B cell (primary cell): ENCODE measurements around the gene CRYGD. TPM values are rescaled to one million over a fixed set of nuclear protein-coding genes. Genes with fewer than 3 reads are reported as not detected.
"Not testable (repeated sequence)": the region's sequence is repeated elsewhere in the genome, so short reads cannot be mapped to it uniquely, and the experiment has no call there.

Source experiments
- ATAC-seq: fragments of 200-7000 bp; cut with Tn5 transposase; one replicate; pipeline ENCODE4 v1.10.0; 2021; ENCODE audit warnings: low read depth, mild to moderate bottlenecking, moderate number of reproducible peaks, moderate library complexity
- CTCF ChIA-PET: fragments of 350-600 bp; sonication (Branson Sonifier 250); formaldehyde crosslinking; loops from one replicate; lab custom pipeline; 2021; ENCODE audit warnings: antibody characterized with exemption, inconsistent platforms; lab: Charles Lee
- POLR2A ChIA-PET: fragments of 350-600 bp; sonication (Branson Sonifier 250); formaldehyde crosslinking; loops from one replicate; lab custom pipeline; 2021; ENCODE audit warnings: antibody characterized with exemption; lab: Charles Lee
- DNase-seq: peaks from one replicate; pipeline ENCODE4 v3.0.0; 2013
- H2AFZ ChIP-seq: 2 replicates; pipeline ENCODE4 v1.6.1; 2012; ENCODE audit warnings: mild to moderate bottlenecking, low read depth, low read length; ENCODE audit not compliant: insufficient read depth, poor library complexity, severe bottlenecking
- H3K27ac ChIP-seq, 2 donors: 1 replicate in 1 of 2; 2 replicates in 1 of 2; pipeline ENCODE4 v1.5.1; 2012 to 2013; ENCODE audit warnings: low read length in 2 of 2, mild to moderate bottlenecking in 2 of 2, moderate library complexity in 1 of 2
- H3K27me3 ChIP-seq, 4 experiments: fragments of 200-600 bp in 1 of 4; sonication (generic) in 1 of 4; replicated peaks in 1 of 4; 1 replicate in 2 of 4; 2 replicates in 2 of 4; pipeline versions ENCODE4 v1.6.1 to v1.7.0; 2013 to 2016; ENCODE audit warnings: low read length in 3 of 4, mild to moderate bottlenecking in 2 of 4, mixed read lengths in 1 of 4, moderate library complexity in 1 of 4; ENCODE audit not compliant: insufficient read depth in 4 of 4, control insufficient read depth in 3 of 4; ENCODE audit errors: control extremely low read depth in 1 of 4
- H3K36me3 ChIP-seq, 2 experiments: replicated peaks in 1 of 2; 1 replicate in 1 of 2; 2 replicates in 1 of 2; pipeline versions ENCODE4 v1.6.1 to v1.7.1; 2013; ENCODE audit warnings: low read length in 1 of 2; ENCODE audit not compliant: insufficient read depth in 2 of 2, control insufficient read depth in 1 of 2; ENCODE audit errors: control extremely low read depth in 1 of 2, extremely low read depth in 1 of 2
- H3K4me1 ChIP-seq, 2 donors: fragments of 200-600 bp in 1 of 2; sonication (generic) in 1 of 2; 1 replicate in 1 of 2; 2 replicates in 1 of 2; pipeline versions ENCODE4 v1.5.1 to v1.6.1; 2013 to 2017; ENCODE audit warnings: low read length in 2 of 2; ENCODE audit not compliant: control insufficient read depth in 2 of 2, insufficient read depth in 2 of 2
- H3K4me2 ChIP-seq: replicated peaks from 2 replicates; pipeline ENCODE3; 2012; ENCODE audit warnings: mild to moderate bottlenecking, low read depth, low read length; ENCODE audit not compliant: poor library complexity, severe bottlenecking
- H3K4me3 ChIP-seq, 5 experiments: fragments of 200-600 bp in 1 of 5; sonication (generic) in 1 of 5; 1 replicate in 3 of 5; 2 replicates in 2 of 5; pipeline versions ENCODE4 v1.5.1 to v1.7.0; 2011 to 2016; ENCODE audit warnings: low read length in 4 of 5, mild to moderate bottlenecking in 4 of 5, low read depth in 2 of 5, control low read depth in 1 of 5, moderate library complexity in 1 of 5; ENCODE audit not compliant: insufficient read depth in 1 of 5; ENCODE audit errors: control extremely low read depth in 1 of 5, extremely low read depth in 1 of 5
- H3K79me2 ChIP-seq: fragments of 200-600 bp; sonication (generic); one replicate; pipeline ENCODE4 v1.6.0; 2016; ENCODE audit warnings: low read length; ENCODE audit not compliant: control insufficient read depth, insufficient read depth
- H3K9ac ChIP-seq: fragments of 200-600 bp; sonication (generic); 2 replicates; pipeline ENCODE4 v1.6.1; 2017; ENCODE audit warnings: mild to moderate bottlenecking, low read length, moderate library complexity
- H3K9me3 ChIP-seq, 3 donors: one replicate each; pipeline versions ENCODE4 v1.6.1 to v1.7.1; 2013; ENCODE audit warnings: low read length in 2 of 3; ENCODE audit not compliant: control insufficient read depth in 2 of 3, insufficient read depth in 1 of 3; ENCODE audit errors: control extremely low read depth in 1 of 3
- H4K20me1 ChIP-seq: 2 replicates; pipeline ENCODE4 v1.6.0; 2012; ENCODE audit warnings: mild to moderate bottlenecking, low read length; ENCODE audit not compliant: insufficient read depth, control insufficient read depth, poor library complexity, severe bottlenecking
- H3K27ac Mint-ChIP-seq: one replicate; pipeline ENCODE4 v1.8.0; 2021; ENCODE audit warnings: mixed read lengths
- H3K27me3 Mint-ChIP-seq: one replicate; pipeline ENCODE4 v1.8.0; 2021; ENCODE audit warnings: mixed read lengths
- H3K4me1 Mint-ChIP-seq: one replicate; pipeline ENCODE4 v1.8.0; 2021; ENCODE audit warnings: mixed read lengths
- H3K4me3 Mint-ChIP-seq: one replicate; pipeline ENCODE4 v1.8.0; 2021; ENCODE audit warnings: mixed read lengths
- H3K9me3 Mint-ChIP-seq: one replicate; pipeline ENCODE4 v1.8.0; 2022; ENCODE audit warnings: mixed read lengths; ENCODE audit not compliant: insufficient read depth
- EZH2 ChIP-seq: IDR thresholded peaks from 2 replicates; pipeline ENCODE4 v1.6.1; 2012; ENCODE audit warnings: borderline replicate concordance, low read depth, mild to moderate bottlenecking, moderate library complexity, low read length; ENCODE audit not compliant: insufficient read depth, poor library complexity, severe bottlenecking
- WGBS: methylation state at CpG from one replicate; pipeline ENCODE4 v1.1.5; 2013; ENCODE audit warnings: missing lambda C conversion rate; ENCODE audit not compliant: insufficient coverage; 5-methylcytosine and 5-hydroxymethylcytosine counted together
- intact Hi-C: fragments of 100-400 bp; cut with micrococcal nuclease; formaldehyde crosslinking; loops from one replicate; pipeline ENCODE4 v1.10.0; 2022
- polyA plus RNA-seq: library from polyadenylated mRNA; depleted of rRNA; stranded (reverse); fragments of >200 nt; gene quantifications from 2 replicates; pipeline ENCODE4 v1.2.3, GENCODE V29; 2012
- total RNA-seq, 2 donors: library from RNA; stranded (reverse); fragments of 120-200 nt in 1 of 2; gene quantifications; 1 replicate in 1 of 2; 2 replicates in 1 of 2; pipeline versions ENCODE4 v1.2.3 to v1.2.4, GENCODE V29; 2013 to 2022
- TF ChIP-seq, protein P1 (sequence below): fragments of 200-600 bp; IDR thresholded peaks from one replicate; pipeline ENCODE4 v1.8.0; 2022; ENCODE audit warnings: antibody characterized with exemption, mild to moderate bottlenecking

Gene CRYGD
- total and polyA plus RNA-seq, 2 donors (not counting 1 experiment from before 2014, with no cell fraction given): not detected

DNA sequence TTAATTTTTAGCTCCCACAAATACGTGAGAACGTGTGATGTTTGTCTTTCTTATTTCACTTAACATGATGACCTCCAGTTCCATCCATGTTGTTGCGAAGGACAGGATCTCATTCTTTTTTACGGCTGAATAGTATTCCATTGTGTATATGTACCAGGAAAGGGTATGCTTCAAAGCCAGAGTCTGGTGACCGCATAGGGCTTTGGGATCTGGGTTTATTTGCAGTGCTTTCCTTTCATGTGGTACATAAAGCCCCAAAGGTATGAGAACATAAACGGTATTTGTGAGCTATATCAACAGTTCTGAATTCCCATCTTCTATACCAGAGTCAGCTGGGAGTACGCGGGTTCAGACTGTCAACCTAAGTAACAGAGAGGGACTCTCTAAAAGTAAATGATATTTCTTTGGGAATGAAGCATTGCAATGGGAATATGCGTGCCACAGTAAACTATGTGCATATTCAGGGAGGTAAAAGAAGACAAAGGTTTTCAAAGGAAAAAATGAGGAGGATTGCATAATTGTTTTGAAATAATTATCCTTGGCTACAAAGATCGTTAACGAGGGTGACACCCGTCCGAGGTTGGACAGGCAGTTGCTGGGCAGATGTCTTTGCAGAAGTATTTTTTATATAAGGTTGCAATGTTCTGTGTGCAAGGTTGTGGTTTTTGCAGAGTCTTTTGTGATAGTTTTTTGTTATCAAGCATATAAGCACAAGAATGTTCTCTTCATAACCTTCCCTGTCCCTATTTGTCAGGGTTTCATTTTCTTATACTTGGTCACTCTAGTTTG lies 24.4 kb downstream of the CRYGD start:
- no peaks in the 10 kb centered on the region for H3K79me2 ChIP-seq
- no peak for TF ChIP-seq EZH2
- TF ChIP-seq, protein P1, sequence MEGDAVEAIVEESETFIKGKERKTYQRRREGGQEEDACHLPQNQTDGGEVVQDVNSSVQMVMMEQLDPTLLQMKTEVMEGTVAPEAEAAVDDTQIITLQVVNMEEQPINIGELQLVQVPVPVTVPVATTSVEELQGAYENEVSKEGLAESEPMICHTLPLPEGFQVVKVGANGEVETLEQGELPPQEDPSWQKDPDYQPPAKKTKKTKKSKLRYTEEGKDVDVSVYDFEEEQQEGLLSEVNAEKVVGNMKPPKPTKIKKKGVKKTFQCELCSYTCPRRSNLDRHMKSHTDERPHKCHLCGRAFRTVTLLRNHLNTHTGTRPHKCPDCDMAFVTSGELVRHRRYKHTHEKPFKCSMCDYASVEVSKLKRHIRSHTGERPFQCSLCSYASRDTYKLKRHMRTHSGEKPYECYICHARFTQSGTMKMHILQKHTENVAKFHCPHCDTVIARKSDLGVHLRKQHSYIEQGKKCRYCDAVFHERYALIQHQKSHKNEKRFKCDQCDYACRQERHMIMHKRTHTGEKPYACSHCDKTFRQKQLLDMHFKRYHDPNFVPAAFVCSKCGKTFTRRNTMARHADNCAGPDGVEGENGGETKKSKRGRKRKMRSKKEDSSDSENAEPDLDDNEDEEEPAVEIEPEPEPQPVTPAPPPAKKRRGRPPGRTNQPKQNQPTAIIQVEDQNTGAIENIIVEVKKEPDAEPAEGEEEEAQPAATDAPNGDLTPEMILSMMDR: no peak
- ChIA-PET CTCF (no interaction called here), POLR2A (no interaction called here)
- Mint-ChIP-seq H3K27ac (no peak overlapping the region), H3K27me3 (peaks cover 25% of the 10 kb centered on the region), H3K9me3 (no peaks in the 10 kb centered on the region), H3K4me1 (no peaks in the 10 kb centered on the region), H3K4me3 (no peak overlapping the region)
- no peak overlapping the region for H3K27ac ChIP-seq
- no peak overlapping the region for H2AFZ ChIP-seq
- DNase-seq (no peak), ATAC-seq (no peak)
- no peak overlapping the region for H3K9ac ChIP-seq
- H3K4me2 ChIP-seq: no peak overlapping the region
- no peaks in the 10 kb centered on the region for H3K9me3 ChIP-seq
- H3K4me1 ChIP-seq: no peaks in the 10 kb centered on the region
- H3K27me3 ChIP-seq: peaks cover 0 to 3% (median 0%) of the 10 kb centered on the region in 4 experiments
- no peaks in the 10 kb centered on the region for H3K36me3 ChIP-seq
- H3K4me3 ChIP-seq: no peak overlapping the region
- intact Hi-C loops: no loop called here
- H4K20me1 ChIP-seq: no peaks in the 10 kb centered on the region
- 46% methylated on average over 6 of the region's 13 CpGs for WGBS

DNA sequence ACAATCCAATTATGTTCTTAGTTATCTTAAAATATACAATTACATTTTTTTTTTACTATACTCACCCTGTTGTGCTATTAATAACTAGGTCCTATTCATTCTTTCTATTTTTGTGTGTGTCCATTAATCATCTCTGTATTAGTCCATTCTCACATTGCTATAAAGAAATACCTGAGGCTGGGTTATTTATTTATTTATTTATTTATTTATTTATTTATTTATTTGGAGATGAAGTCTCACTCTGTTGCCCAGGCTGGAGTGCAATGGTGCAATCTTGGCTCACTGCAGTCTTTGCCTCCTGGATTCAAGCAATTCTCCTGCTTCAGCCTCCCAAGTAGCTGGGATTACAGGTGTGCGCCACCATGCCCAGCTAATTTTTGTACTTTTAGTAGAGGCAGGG lies 25.6 kb downstream of the CRYGD start:
- H3K4me3 ChIP-seq, H3K36me3 ChIP-seq, H2AFZ ChIP-seq, H3K4me3 Mint-ChIP-seq, H3K27ac ChIP-seq, H3K9me3 Mint-ChIP-seq, H3K27ac Mint-ChIP-seq, H3K27me3 ChIP-seq, H3K4me2 ChIP-seq, DNase-seq, intact Hi-C loops, CTCF ChIA-PET, H3K4me1 ChIP-seq, H3K9ac ChIP-seq, H3K4me1 Mint-ChIP-seq, POLR2A ChIA-PET, H3K9me3 ChIP-seq, ATAC-seq, H3K79me2 ChIP-seq, H4K20me1 ChIP-seq: not testable (repeated sequence)
- peaks cover 25% of the 10 kb centered on the region for H3K27me3 Mint-ChIP-seq
- WGBS: 100% methylated on average over 1 of the region's 1 CpG
